ENCODE results near the gene ZEB1.

DNA sequence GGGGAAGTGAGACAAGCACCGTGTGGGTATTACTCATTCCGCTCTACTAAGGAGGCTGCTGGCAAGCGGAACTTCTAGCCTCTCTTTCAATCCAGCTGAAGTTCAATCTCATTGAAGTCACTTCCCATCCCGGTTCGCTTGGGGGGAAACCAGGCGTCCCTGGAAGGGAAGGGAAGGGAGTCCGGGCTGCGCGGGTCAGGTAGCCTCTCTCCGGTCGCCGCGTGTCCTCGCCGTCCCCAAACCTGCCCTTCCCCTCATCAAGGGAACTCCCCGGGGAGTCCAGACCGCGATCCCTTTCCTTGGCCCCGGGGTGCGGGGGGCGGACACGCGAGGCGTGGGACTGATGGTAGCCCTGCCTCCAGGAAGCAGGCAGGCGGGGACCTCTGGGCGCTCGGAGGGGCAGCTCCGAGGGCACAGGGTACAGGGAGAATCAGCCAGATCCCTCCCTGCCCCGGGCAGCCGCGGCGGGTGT is 598 bp upstream of the ZEB1 start:
- TF ChIP-seq, protein P1, sequence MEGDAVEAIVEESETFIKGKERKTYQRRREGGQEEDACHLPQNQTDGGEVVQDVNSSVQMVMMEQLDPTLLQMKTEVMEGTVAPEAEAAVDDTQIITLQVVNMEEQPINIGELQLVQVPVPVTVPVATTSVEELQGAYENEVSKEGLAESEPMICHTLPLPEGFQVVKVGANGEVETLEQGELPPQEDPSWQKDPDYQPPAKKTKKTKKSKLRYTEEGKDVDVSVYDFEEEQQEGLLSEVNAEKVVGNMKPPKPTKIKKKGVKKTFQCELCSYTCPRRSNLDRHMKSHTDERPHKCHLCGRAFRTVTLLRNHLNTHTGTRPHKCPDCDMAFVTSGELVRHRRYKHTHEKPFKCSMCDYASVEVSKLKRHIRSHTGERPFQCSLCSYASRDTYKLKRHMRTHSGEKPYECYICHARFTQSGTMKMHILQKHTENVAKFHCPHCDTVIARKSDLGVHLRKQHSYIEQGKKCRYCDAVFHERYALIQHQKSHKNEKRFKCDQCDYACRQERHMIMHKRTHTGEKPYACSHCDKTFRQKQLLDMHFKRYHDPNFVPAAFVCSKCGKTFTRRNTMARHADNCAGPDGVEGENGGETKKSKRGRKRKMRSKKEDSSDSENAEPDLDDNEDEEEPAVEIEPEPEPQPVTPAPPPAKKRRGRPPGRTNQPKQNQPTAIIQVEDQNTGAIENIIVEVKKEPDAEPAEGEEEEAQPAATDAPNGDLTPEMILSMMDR (tag by site-specific recombination; IDR thresholded peaks at IDR 0.05), result no peak
- TF ChIP-seq ZNF274 (IDR thresholded peaks at IDR 0.05; ENCODE audit: low read length) (no peak), ZNF274 (tag by site-specific recombination; IDR thresholded peaks at IDR 0.05; ENCODE audit: borderline replicate concordance) (no peak), ZBTB8A (tag by site-specific recombination; IDR thresholded peaks at IDR 0.05) (peak; percentile 78)
- TF ChIP-seq, protein P2, sequence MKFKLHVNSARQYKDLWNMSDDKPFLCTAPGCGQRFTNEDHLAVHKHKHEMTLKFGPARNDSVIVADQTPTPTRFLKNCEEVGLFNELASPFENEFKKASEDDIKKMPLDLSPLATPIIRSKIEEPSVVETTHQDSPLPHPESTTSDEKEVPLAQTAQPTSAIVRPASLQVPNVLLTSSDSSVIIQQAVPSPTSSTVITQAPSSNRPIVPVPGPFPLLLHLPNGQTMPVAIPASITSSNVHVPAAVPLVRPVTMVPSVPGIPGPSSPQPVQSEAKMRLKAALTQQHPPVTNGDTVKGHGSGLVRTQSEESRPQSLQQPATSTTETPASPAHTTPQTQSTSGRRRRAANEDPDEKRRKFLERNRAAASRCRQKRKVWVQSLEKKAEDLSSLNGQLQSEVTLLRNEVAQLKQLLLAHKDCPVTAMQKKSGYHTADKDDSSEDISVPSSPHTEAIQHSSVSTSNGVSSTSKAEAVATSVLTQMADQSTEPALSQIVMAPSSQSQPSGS (tag by site-specific recombination; IDR thresholded peaks at IDR 0.05; ENCODE audit: low read depth), result no peak
- TF ChIP-seq, protein P3, sequence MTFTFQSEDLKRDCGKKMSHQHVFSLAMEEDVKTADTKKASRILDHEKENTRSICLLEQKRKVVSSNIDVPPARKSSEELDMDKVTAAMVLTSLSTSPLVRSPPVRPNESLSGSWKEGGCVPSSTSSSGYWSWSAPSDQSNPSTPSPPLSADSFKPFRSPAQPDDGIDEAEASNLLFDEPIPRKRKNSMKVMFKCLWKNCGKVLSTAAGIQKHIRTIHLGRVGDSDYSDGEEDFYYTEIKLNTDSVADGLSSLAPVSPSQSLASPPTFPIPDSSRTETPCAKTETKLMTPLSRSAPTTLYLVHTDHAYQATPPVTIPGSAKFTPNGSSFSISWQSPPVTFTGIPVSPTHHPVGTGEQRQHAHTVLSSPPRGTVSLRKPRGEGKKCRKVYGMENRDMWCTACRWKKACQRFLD (tag by site-specific recombination; IDR thresholded peaks at IDR 0.05), result no peak
- TF ChIP-seq, protein P4, sequence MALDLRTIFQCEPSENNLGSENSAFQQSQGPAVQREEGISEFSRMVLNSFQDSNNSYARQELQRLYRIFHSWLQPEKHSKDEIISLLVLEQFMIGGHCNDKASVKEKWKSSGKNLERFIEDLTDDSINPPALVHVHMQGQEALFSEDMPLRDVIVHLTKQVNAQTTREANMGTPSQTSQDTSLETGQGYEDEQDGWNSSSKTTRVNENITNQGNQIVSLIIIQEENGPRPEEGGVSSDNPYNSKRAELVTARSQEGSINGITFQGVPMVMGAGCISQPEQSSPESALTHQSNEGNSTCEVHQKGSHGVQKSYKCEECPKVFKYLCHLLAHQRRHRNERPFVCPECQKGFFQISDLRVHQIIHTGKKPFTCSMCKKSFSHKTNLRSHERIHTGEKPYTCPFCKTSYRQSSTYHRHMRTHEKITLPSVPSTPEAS (tag by site-specific recombination; IDR thresholded peaks at IDR 0.05), result no peak

All from HEK293 (cell line).